ENCODE measurements around the gene UBXN10. TPM values are rescaled to one million over a fixed set of nuclear protein-coding genes. Genes with fewer than 3 reads are reported as not detected.
A peak's percentile ranks its signal among the peaks of the same experiment; 100 is the strongest.

The UBXN10 gene
- total RNA-seq, 1 experiment from 2014 or later: 0.05 TPM

- no peak overlapping the region for H3K27ac ChIP-seq (ENCODE audit: low read length)
- H3K4me3 ChIP-seq (ENCODE audit: low read depth in 2 of 2, low read length in 2 of 2): no peak overlapping the region
- ATAC-seq (peak; percentile 62; the same call in 1 of the 2 replicates), DNase-seq (ENCODE audit: low read depth, low spot score) (no peak)
- POLR2A ChIA-PET: no interaction called here
- no TSS peak for BruUV-seq (replicated peaks)
- no peaks in the 10 kb centered on the region; the same call in 1 of the 2 replicates for H3K36me3 ChIP-seq (ENCODE audit: control insufficient read depth, insufficient read depth, low read length)
- peaks cover 18% of the 10 kb centered on the region for H3K27me3 ChIP-seq (ENCODE audit: control insufficient read depth, insufficient read depth, low read length)
- in situ Hi-C loops (cut with HindIII; ENCODE audit: low pct_unique_long_range_greater_than_20kb, low sequenced_read_pairs): no loop called here
- intact Hi-C loops (cut with micrococcal nuclease; ENCODE audit: unreplicated experiment): loop anchor here (10.0 kb wide), 1 partner anchor 173 kb away; no protein-coding TSS in a partner anchor
- CTCF ChIA-PET: no interaction called here
- H3K4me1 ChIP-seq (ENCODE audit: control insufficient read depth, insufficient read depth, low read length): peaks cover 6% of the 10 kb centered on the region; the same call in 1 of the 2 replicates
- H3K9me3 ChIP-seq (ENCODE audit: control insufficient read depth, insufficient read depth, low read depth, low read length): no peaks in the 10 kb centered on the region
- TF ChIP-seq CTCF (IDR thresholded peaks at IDR 0.05): no peak
- no peak for TF ChIP-seq TCF7L2 (IDR thresholded peaks at IDR 0.05; ENCODE audit: low read depth, low read length)
- TF ChIP-seq POLR2AphosphoS5 (IDR thresholded peaks at IDR 0.05; ENCODE audit: low read depth, low read length): no peak
- no peak for TF ChIP-seq SIN3A (IDR thresholded peaks at IDR 0.05; ENCODE audit: borderline replicate concordance, insufficient read depth, low read depth, low read length)
Measured at GRCh38 chr1:20211511-20211931, 25.6 kb downstream of the UBXN10 start.

- H3K9me3 ChIP-seq (ENCODE audit: control insufficient read depth, insufficient read depth, low read depth, low read length): no peaks in the 10 kb centered on the region
- no peak for ATAC-seq
- no peak overlapping the region for H3K27ac ChIP-seq (ENCODE audit: low read length)
- H3K27me3 ChIP-seq (ENCODE audit: control insufficient read depth, insufficient read depth, low read length): peaks cover 18% of the 10 kb centered on the region
- ChIA-PET CTCF (interaction anchor here (0.6 to 1.3 kb wide), 4 partner anchors 227 to 266 kb away, joined by 3 to 23 read pairs (median 8); no protein-coding TSS in a partner anchor), POLR2A (no interaction called here)
- DNase-seq (ENCODE audit: low read depth, low spot score): no peak
- BruUV-seq (replicated peaks): no TSS peak
- intact Hi-C loops (cut with micrococcal nuclease; ENCODE audit: unreplicated experiment): loop anchor here (2.0 to 10.0 kb wide), 2 partner anchors 173 to 281 kb away; no protein-coding TSS in a partner anchor
- peaks cover 6% of the 10 kb centered on the region; the same call in 1 of the 2 replicates for H3K4me1 ChIP-seq (ENCODE audit: control insufficient read depth, insufficient read depth, low read length)
- no peak overlapping the region for H3K4me3 ChIP-seq (ENCODE audit: low read depth in 2 of 2, low read length in 2 of 2)
- H3K36me3 ChIP-seq (ENCODE audit: control insufficient read depth, insufficient read depth, low read length): no peaks in the 10 kb centered on the region; the same call in 1 of the 2 replicates
- TF ChIP-seq REST (IDR thresholded peaks at IDR 0.05; ENCODE audit: insufficient read depth in 1 of 2, low read depth in 2 of 2, low read length in 1 of 2) (no peak), SIN3A (IDR thresholded peaks at IDR 0.05; ENCODE audit: borderline replicate concordance, insufficient read depth, low read depth, low read length) (no peak), POLR2AphosphoS5 (IDR thresholded peaks at IDR 0.05; ENCODE audit: low read depth, low read length) (no peak), TCF7L2 (IDR thresholded peaks at IDR 0.05; ENCODE audit: low read depth, low read length) (no peak), CTCF (IDR thresholded peaks at IDR 0.05) (no peak)
- in situ Hi-C loops (cut with HindIII; ENCODE audit: low pct_unique_long_range_greater_than_20kb, low sequenced_read_pairs): no loop called here
Measured at GRCh38 chr1:20212085-20212684, 26.3 kb downstream of the UBXN10 start.
